GM18526 (cell line): ENCODE results near the gene OR1I1.

ENCODE experiments used
- POLR2A ChIP-seq: IDR thresholded peaks from 3 replicates; pipeline ENCODE4 v1.6.1; 2011; ENCODE audit not compliant: insufficient read length; ENCODE audit errors: extremely low read depth

Gene OR1I1

DNA sequence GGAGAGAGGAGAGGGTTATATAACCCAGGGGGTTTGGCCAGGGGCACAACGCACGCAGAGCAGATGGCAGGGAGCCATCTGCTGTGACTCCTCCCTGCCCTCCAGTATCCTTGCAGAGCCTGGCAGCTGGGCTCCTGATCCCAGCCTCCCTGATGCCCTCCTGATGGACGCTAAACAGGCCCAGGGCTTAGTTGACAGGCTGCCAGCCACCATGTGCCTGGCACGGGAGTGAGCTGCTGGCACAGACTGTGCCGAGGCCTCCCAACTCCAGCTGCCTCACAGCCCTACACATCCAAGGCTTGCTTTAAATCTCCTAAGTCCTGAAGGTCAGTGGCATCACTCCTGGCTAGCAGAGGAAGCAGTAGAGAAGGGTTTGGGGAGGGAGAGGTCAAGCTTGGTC lies 41.9 kb downstream of the OR1I1 start:
- TF ChIP-seq POLR2A: no peak

DNA sequence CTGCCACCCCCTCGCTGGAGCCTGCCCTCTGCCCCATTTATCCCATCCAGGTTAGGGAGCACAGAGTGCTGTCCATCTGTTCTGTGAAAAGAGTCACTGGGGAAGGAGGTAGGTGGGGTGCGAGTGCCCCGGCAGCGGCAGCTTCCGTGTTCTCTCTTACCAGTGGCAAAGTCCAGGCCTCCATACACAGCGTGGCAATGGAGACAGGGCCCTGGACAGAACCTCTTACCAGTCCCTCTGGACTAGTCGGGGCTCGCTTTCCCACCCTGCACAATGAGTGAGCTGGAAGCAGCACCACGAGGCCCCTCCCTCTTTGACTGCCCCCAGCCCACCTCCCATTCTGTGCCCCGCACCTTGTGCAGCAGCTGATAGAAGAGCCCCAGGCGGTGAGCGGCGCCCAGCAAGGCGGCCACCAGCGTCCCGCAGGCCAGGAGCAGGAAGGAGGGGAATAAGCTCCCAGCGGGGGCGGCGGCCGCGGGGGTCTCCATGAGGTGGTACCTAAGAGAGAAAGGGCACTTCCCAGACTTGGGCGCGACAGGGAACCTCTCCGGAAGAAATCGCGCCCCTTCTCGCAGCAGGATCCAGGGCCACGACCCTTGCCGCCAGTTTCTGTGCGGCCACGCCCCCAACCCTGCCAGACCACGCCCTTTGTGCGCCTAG lies 42.7 kb downstream of the OR1I1 start:
- no peak for TF ChIP-seq POLR2A

- peak; percentile 73 for TF ChIP-seq POLR2A
These were observed 43.4 kb downstream of the OR1I1 start for GRCh38 chr19:15125232-15126067.

- TF ChIP-seq POLR2A: no peak
These were observed 44.3 kb downstream of the OR1I1 start for GRCh38 chr19:15126131-15126910.

GRCh38 chr19:15128162-15128770 lies 46.3 kb downstream of the OR1I1 start:
- no peak for TF ChIP-seq POLR2A

GRCh38 chr19:15129856-15130585 lies 48.0 kb downstream of the OR1I1 start:
- TF ChIP-seq POLR2A: no peak

GRCh38 chr19:15136234-15136954 lies 54.4 kb downstream of the OR1I1 start:
- TF ChIP-seq POLR2A: no peak

DNA sequence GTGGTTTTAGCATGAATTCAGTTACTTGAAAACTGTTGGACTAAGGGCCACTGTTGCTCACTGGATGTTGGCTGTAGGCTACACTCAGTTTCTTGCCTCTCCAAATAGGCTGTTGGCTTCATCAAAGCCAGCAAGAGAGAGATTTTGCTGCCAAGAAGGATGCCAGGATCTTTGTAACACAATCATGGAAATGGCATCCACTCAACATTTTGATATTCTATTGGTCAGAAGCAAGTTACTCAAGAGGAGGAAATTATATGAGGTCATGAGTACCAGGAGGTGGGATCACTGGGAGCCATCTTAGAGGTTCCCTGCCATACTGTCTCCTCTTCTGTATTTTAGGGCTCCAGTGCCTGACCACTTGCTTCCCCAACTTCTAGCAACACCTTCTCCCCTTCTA lies 55.8 kb downstream of the OR1I1 start:
- TF ChIP-seq POLR2A: no peak

GRCh38 chr19:15138427-15138826 lies 56.4 kb downstream of the OR1I1 start:
- TF ChIP-seq POLR2A: no peak

- no peak for TF ChIP-seq POLR2A
These were observed 59.1 kb downstream of the OR1I1 start for GRCh38 chr19:15141143-15141542.

- TF ChIP-seq POLR2A: no peak
These were observed 60.3 kb downstream of the OR1I1 start for GRCh38 chr19:15142313-15142712.
